Esophagus (tissue), 2 donors: ENCODE measurements around the gene PCDHA1. TPM values are rescaled to one million over a fixed set of nuclear protein-coding genes. Genes with fewer than 3 reads are reported as not detected.

Source experiments
- H3K27ac ChIP-seq, 2 donors: one replicate each; pipeline ENCODE4 v1.5.1; 2013; ENCODE audit warnings: low read depth in 2 of 2, mild to moderate bottlenecking in 2 of 2, inconsistent platforms in 1 of 2, low read length in 1 of 2, moderate library complexity in 1 of 2
- H3K27me3 ChIP-seq, 2 donors: one replicate each; pipeline ENCODE4 v1.6.1; 2013; ENCODE audit warnings: low read length in 2 of 2, control low read depth in 1 of 2, mild to moderate bottlenecking in 1 of 2; ENCODE audit not compliant: insufficient read depth in 2 of 2, control insufficient read depth in 1 of 2
- H3K36me3 ChIP-seq, 2 donors: one replicate each; pipeline ENCODE4 v1.6.1; 2013; ENCODE audit warnings: low read length in 1 of 2; ENCODE audit not compliant: control insufficient read depth in 2 of 2, insufficient read depth in 2 of 2
- H3K4me1 ChIP-seq, 2 donors: one replicate each; pipeline ENCODE4 v1.6.1; 2013; ENCODE audit warnings: low read length in 1 of 2; ENCODE audit not compliant: control insufficient read depth in 2 of 2, insufficient read depth in 2 of 2
- H3K4me3 ChIP-seq, 2 donors: one replicate each; pipeline ENCODE4 v1.5.1; 2013; ENCODE audit warnings: low read length in 2 of 2, mild to moderate bottlenecking in 2 of 2, low read depth in 1 of 2, moderate library complexity in 1 of 2
- H3K9me3 ChIP-seq, 2 donors: one replicate each; pipeline ENCODE4 v1.6.1; 2013; ENCODE audit warnings: mild to moderate bottlenecking in 2 of 2, low read depth in 1 of 2, low read length in 1 of 2, moderate library complexity in 1 of 2; ENCODE audit not compliant: control insufficient read depth in 2 of 2, insufficient read depth in 1 of 2
- whole genome bisulfite sequencing, 2 donors: extraction: QIAGEN DNeasy Blood & Tissue Kit; methylation state at CpG; one replicate each; pipeline ENCODE4 v1.1.7; 2013; 5-methylcytosine and 5-hydroxymethylcytosine counted together
- polyA plus RNA-seq, 2 donors: library from polyadenylated mRNA; stranded (reverse); fragments of 200-250 nt; gene quantifications; one replicate each; pipeline ENCODE4 v1.2.3, GENCODE V29; 2013
- donor health status: healthy with polysubstance abuse.
- donor health status: Bipolar disorder and iron deficiency.

The PCDHA1 gene
- polyA plus RNA-seq, 2 donors, result 0.02 TPM; not detected in 1

DNA sequence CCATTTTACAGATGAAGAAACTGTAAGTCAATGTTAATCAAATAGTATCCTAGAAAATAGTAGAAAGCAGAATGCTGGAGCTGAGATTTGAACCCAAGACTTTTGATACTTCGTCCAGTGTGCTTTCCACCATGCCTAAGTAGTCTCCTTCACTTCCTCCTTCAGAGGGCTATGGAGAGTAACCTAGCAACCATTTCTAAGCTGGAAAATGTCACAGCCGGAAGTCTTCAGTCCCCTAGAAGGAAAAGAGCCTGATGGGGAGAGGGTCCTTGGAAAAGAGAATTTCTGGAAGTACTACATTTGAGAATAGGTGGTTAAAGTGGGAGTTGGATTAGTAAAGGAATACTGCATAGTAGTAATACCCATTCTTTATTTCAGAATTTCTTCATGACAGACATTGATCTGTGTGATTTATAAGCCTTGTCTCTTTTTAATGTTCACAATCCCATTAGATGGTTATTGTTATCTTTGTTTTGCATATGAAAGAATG lies 213.0 kb downstream of the PCDHA1 start:
- Histone ChIP-seq H3K36me3 (no peaks in the 10 kb centered on the region), H3K4me1 (no peaks in the 10 kb centered on the region), H3K4me3 (no peak overlapping the region), H3K27me3 (peaks cover 0 to 3% of the 10 kb centered on the region in 2 donors), H3K27ac (no peak overlapping the region), H3K9me3 (no peaks in the 10 kb centered on the region)
- 66 to 67% methylated on average over 2 of the region's 2 CpGs for WGBS, 2 donors

DNA sequence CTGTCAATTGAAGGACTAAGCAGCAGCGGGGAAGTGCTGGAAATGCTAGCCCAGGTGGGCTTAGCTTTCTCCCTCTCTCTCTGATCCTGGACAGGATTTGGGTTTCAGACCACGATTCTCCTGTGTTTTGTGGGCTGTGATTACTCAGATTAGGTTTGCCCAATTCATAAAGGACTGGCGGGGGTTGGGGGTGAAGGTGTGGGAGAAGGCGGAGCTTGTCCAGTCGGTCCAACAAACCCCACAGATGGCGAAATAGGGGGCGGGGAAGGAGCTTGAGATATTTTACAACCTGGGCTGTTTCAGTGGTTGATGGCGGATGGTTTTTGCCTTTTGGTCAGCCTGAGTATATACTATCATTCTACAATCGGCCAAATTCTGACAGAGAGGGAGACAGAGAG lies 215.5 kb downstream of the PCDHA1 start:
- Histone ChIP-seq H3K27me3 (peaks cover 0 to 3% of the 10 kb centered on the region in 2 donors), H3K4me1 (no peaks in the 10 kb centered on the region), H3K27ac (no peak overlapping the region), H3K4me3 (peak overlapping the region in 1 of 2 donors; percentile 0), H3K36me3 (no peaks in the 10 kb centered on the region), H3K9me3 (no peaks in the 10 kb centered on the region)
- 5 to 7% methylated on average over 9 of the region's 9 CpGs for WGBS, 2 donors

GRCh38 chr5:141001844-141002604 lies 216.1 kb downstream of the PCDHA1 start:
- Histone ChIP-seq H3K4me3 (peak overlapping the region; percentile 0 to 1), H3K9me3 (no peaks in the 10 kb centered on the region), H3K36me3 (no peaks in the 10 kb centered on the region), H3K27ac (no peak overlapping the region), H3K4me1 (no peaks in the 10 kb centered on the region), H3K27me3 (peaks cover 0 to 3% of the 10 kb centered on the region in 2 donors)
- 3 to 5% methylated on average over 19 of the region's 19 CpGs for WGBS, 2 donors

DNA sequence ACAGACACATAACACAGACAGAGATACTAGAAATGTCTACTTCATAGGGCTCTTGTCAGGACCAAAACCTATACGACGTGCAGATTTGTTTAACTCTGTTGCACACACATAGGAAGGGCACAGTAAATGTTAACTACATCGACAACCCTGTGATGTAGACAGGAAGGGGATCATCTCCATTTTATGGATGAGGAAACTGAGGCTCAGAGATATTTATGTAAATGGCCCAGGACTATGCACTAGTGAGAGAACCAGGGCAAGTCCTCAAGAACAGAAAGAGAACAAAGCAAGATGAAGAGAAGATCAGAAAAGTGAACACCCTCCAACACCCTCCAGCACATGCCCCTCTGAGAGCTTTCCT lies 216.6 kb downstream of the PCDHA1 start:
- Histone ChIP-seq H3K4me3 (no peak overlapping the region), H3K27me3 (peaks cover 0 to 3% of the 10 kb centered on the region in 2 donors)
- WGBS, 2 donors, result 37 to 63% methylated on average over 3 of the region's 3 CpGs

GRCh38 chr5:141003031-141003430 lies 217.1 kb downstream of the PCDHA1 start:
- Histone ChIP-seq H3K4me3 (no peak overlapping the region), H3K4me1 (no peaks in the 10 kb centered on the region), H3K27ac (no peak overlapping the region), H3K36me3 (no peaks in the 10 kb centered on the region), H3K27me3 (peaks cover 0 to 3% of the 10 kb centered on the region in 2 donors), H3K9me3 (no peaks in the 10 kb centered on the region)
- WGBS, 2 donors, result 90 to 95% methylated on average over 3 of the region's 3 CpGs

More for the DNA sequence above, 216.6 kb downstream of the PCDHA1 start:
- Histone ChIP-seq H3K9me3 (no peaks in the 10 kb centered on the region), H3K36me3 (no peaks in the 10 kb centered on the region), H3K27ac (no peak overlapping the region), H3K4me1 (no peaks in the 10 kb centered on the region)

DNA sequence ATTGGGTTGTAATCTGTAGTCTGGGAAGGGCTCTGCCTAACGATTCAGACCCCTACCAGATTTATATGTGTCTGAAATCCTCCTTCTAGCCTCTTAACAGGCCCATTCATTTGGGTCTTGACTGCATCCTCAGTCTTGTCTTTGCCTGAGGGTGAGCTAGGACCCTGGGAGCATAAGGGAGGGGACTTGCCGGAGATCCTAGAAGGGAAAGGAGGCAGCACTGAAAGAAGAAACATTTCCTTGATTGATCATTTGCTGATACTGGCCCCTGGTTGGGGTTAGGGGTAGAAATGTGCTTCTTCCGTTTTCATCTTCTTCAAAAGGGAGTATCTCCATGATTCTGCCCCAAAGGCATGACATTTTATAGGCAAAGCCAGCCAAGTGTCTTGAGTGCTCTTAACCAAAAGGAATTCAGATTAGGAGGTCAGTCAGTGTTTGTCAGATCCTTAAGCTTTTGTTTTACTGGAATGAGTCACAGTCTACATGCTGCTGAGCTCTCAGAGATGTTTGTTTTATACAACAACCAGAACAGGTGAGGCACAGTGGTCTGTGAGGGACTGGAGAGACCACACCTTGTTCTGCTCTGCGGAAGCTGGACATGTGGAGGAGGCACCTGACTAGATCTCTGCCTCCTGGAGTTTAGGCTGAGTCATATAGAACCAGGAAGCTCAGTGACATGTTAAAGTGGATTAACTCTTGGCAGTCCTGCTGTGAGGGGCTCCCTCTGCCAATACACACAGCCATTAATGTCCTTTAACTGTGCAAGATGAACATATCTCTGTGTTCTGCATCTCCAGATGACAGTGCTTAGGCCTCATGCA lies 218.1 kb downstream of the PCDHA1 start:
- no peak overlapping the region for H3K27ac ChIP-seq
- H3K9me3 ChIP-seq, result no peaks in the 10 kb centered on the region
- no peaks in the 10 kb centered on the region for H3K36me3 ChIP-seq
- H3K4me1 ChIP-seq, result no peaks in the 10 kb centered on the region
- 36 to 38% methylated on average over 4 of the region's 4 CpGs for WGBS, 2 donors
- H3K4me3 ChIP-seq, result no peak overlapping the region
- peaks cover 0 to 3% of the 10 kb centered on the region in 2 donors for H3K27me3 ChIP-seq

DNA sequence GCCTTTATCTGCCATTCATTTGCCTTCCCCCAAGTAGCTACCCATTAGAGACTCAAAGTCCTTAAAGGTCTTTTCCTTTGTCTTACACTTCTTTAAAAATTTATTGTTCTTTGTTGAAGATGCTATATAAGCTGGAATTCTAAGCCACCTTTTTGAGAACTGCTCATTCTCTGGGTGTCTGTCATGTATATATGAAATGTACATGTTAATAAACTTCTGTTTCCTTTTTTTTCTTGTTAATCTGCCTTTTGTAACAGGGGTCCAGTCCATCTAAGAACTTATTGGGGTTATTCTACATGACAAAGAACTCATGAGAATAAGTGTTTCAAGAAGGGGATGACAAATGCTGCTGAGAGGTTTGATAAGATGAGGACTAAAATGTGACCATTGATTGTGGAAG lies 221.9 kb downstream of the PCDHA1 start:
- Histone ChIP-seq H3K27me3 (no peaks in the 10 kb centered on the region), H3K9me3 (no peaks in the 10 kb centered on the region), H3K4me3 (no peak overlapping the region), H3K36me3 (no peaks in the 10 kb centered on the region), H3K4me1 (no peaks in the 10 kb centered on the region), H3K27ac (no peak overlapping the region)

DNA sequence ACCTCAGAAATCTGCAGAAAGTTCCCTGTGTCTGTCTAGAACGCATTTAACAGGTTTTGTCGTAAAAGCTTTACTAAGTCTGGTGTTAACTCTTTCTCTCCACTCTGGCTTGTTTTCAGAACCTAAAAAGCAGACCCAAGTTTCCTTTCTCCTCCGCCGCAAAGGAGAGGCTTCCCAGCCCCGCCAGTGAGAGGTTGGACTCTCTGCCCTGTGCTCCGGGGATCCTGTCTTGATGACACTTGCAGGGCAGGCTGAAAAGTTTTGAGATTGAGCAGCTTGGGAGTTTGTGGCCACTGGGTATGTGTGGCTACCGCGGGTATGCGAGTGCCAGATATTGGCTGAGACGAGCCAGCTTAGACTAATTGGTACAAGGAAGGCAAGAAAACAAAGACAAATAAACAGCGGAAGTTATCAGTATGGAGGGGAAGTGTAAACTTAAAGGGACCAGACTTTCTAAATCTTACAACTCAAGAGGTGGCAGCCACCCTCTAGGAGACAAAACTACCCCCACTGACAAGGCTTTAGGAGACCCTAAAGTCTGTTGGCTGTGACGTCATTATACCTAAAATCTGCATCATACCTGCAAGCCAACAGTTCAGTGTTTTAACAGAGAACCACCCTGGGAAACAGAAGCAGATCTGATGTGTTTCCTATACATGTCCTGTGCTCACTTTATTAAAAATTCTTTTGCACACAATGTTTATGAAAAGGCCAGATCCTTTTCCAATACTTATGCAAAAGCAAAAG lies 224.3 kb downstream of the PCDHA1 start:
- no peaks in the 10 kb centered on the region for H3K36me3 ChIP-seq
- no peak overlapping the region for H3K27ac ChIP-seq
- no peak overlapping the region for H3K4me3 ChIP-seq
- no peaks in the 10 kb centered on the region for H3K27me3 ChIP-seq
- no peaks in the 10 kb centered on the region for H3K4me1 ChIP-seq
- WGBS, 2 donors, result 48 to 51% methylated on average over 12 of the region's 12 CpGs
- H3K9me3 ChIP-seq, result no peaks in the 10 kb centered on the region

DNA sequence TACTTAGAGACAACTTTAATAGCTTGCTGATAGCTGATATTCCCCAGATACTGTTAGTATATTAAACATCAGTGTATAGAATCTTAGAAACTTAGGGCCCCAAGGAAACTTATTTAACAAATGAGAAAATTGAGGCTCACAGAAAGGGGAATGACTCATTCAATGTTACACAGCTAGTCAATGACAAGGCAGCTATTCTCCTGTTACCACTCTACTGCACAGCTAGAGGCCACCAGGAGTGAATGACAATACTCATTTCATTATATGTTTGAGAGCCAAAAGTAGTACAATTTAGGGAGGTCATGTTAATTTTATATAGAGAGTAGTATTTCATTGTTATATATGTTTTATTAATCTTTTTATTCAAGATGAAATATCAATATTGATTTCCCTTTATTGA lies 232.0 kb downstream of the PCDHA1 start:
- no peak overlapping the region for H3K27ac ChIP-seq
- H3K36me3 ChIP-seq, result no peaks in the 10 kb centered on the region
- no peak overlapping the region for H3K4me3 ChIP-seq
- no peaks in the 10 kb centered on the region for H3K9me3 ChIP-seq
- H3K27me3 ChIP-seq, result no peaks in the 10 kb centered on the region
- H3K4me1 ChIP-seq, result no peaks in the 10 kb centered on the region
